Activated CD8-positive, alpha-beta memory T cell treated with anti-CD3 and anti-CD28 coated beads, Interleukin-2, amount 50 U/mL, for 48 hours (primary cell): ENCODE measurements around the gene LINC00305.

Experiments
- DNase-seq: peaks from one replicate; pipeline ENCODE4 v3.0.0-alpha.2; 2020

LINC00305 gene

GRCh38 chr18:64148988-64149387 lies at the start of gene LINC00305:
TSS of gene LINC00305 (minus strand) at chr18:64149088.
- no peak for DNase-seq

- no peak for DNase-seq
Measured at GRCh38 chr18:64191069-64191468, 42.2 kb upstream of the LINC00305 start.

- no peak for DNase-seq
Measured at GRCh38 chr18:64185987-64186386, 37.1 kb upstream of the LINC00305 start.

- no peak for DNase-seq
Measured at GRCh38 chr18:64183665-64184064, 34.8 kb upstream of the LINC00305 start.

- no peak for DNase-seq
Measured at GRCh38 chr18:64180617-64181016, 31.7 kb upstream of the LINC00305 start.

- no peak for DNase-seq
Measured at GRCh38 chr18:64180171-64180570, 31.3 kb upstream of the LINC00305 start.

- DNase-seq: no peak
Measured at GRCh38 chr18:64179556-64180080, 30.7 kb upstream of the LINC00305 start.

GRCh38 chr18:64178860-64179259 lies 30.0 kb upstream of the LINC00305 start:
- DNase-seq: no peak

- DNase-seq: no peak
Measured at GRCh38 chr18:64175432-64175831, 26.5 kb upstream of the LINC00305 start.

- DNase-seq: no peak
Measured at GRCh38 chr18:64171576-64171975, 22.7 kb upstream of the LINC00305 start.

- no peak for DNase-seq
Measured at GRCh38 chr18:64167408-64167925, 18.6 kb upstream of the LINC00305 start.

- no peak for DNase-seq
Measured at GRCh38 chr18:64165906-64166305, 17.0 kb upstream of the LINC00305 start.

- no peak for DNase-seq
Measured at GRCh38 chr18:64164883-64165282, 16.0 kb upstream of the LINC00305 start.

GRCh38 chr18:64149916-64150438 lies 1.1 kb upstream of the LINC00305 start:
- no peak for DNase-seq

GRCh38 chr18:64142904-64143303 lies 6.0 kb downstream of the LINC00305 start:
- no peak for DNase-seq

- DNase-seq: no peak
Measured at GRCh38 chr18:64137914-64138313, 11.0 kb downstream of the LINC00305 start.

GRCh38 chr18:64134044-64134747 lies 14.7 kb downstream of the LINC00305 start:
- no peak for DNase-seq

- DNase-seq: no peak
Measured at GRCh38 chr18:64132871-64133270, 16.0 kb downstream of the LINC00305 start.

GRCh38 chr18:64131314-64131713 lies 17.6 kb downstream of the LINC00305 start:
- no peak for DNase-seq

GRCh38 chr18:64127172-64127571 lies 21.7 kb downstream of the LINC00305 start:
- no peak for DNase-seq

- no peak for DNase-seq
Measured at GRCh38 chr18:64119916-64120315, 29.0 kb downstream of the LINC00305 start.

- no peak for DNase-seq
Measured at GRCh38 chr18:64118406-64118805, 30.5 kb downstream of the LINC00305 start.

- no peak for DNase-seq
Measured at GRCh38 chr18:64116571-64117175, 32.2 kb downstream of the LINC00305 start.

- no peak for DNase-seq
Measured at GRCh38 chr18:64115881-64116280, 33.0 kb downstream of the LINC00305 start.
